CD14-positive monocyte (primary cell): ENCODE data around the gene NUDT13. TPM values are rescaled to one million over a fixed set of nuclear protein-coding genes. Genes with fewer than 3 reads are reported as not detected.
A peak's percentile ranks its signal among the peaks of the same experiment; 100 is the strongest.

Source experiments
- DNase-seq, 3 donors: peaks; one replicate each; pipeline ENCODE4 v3.0.0-alpha.2; 2011 to 2022
- H2AFZ ChIP-seq: 2 replicates; pipeline ENCODE4 v1.6.0; 2012; ENCODE audit warnings: mild to moderate bottlenecking, low read depth, low read length, inconsistent platforms; ENCODE audit not compliant: insufficient read depth, poor library complexity, severe bottlenecking
- H3K27ac ChIP-seq, 2 donors: 1 replicate in 1 of 2; 2 replicates in 1 of 2; pipeline ENCODE4 v1.5.1; 2012 to 2013; ENCODE audit warnings: low read length in 2 of 2, control low read depth in 1 of 2, inconsistent platforms in 1 of 2, low read depth in 1 of 2, mild to moderate bottlenecking in 1 of 2
- H3K27me3 ChIP-seq, 2 donors: one replicate each; pipeline versions ENCODE4 v1.6.0 to v1.6.1; 2011 to 2013; ENCODE audit warnings: low read length in 2 of 2; ENCODE audit not compliant: control insufficient read depth in 2 of 2, insufficient read depth in 2 of 2
- H3K36me3 ChIP-seq, 2 donors: replicated peaks in 1 of 2; 1 replicate in 1 of 2; 2 replicates in 1 of 2; pipeline versions ENCODE4 v1.5.1 to v1.6.1; 2012 to 2013; ENCODE audit warnings: low read length in 2 of 2, control low read depth in 1 of 2, inconsistent platforms in 1 of 2, mild to moderate bottlenecking in 1 of 2; ENCODE audit not compliant: insufficient read depth in 2 of 2, control insufficient read depth in 1 of 2
- H3K4me1 ChIP-seq, 2 donors: 1 replicate in 1 of 2; 2 replicates in 1 of 2; pipeline versions ENCODE4 v1.5.1 to v1.6.1; 2012 to 2013; ENCODE audit warnings: low read length in 2 of 2, control low read depth in 1 of 2, inconsistent platforms in 1 of 2, mild to moderate bottlenecking in 1 of 2, moderate library complexity in 1 of 2; ENCODE audit not compliant: insufficient read depth in 2 of 2, control insufficient read depth in 1 of 2
- H3K4me2 ChIP-seq: replicated peaks from 2 replicates; pipeline ENCODE3; 2012; ENCODE audit warnings: low read length, moderate library complexity, mild to moderate bottlenecking; ENCODE audit not compliant: poor library complexity, severe bottlenecking; ENCODE audit errors: extremely low read depth
- H3K4me3 ChIP-seq, 3 experiments: fragments of 200-600 bp in 1 of 3; sonication (generic) in 1 of 3; replicated peaks in 1 of 3; 1 replicate in 2 of 3; 2 replicates in 1 of 3; pipeline ENCODE4 v1.5.1; 2011 to 2013; ENCODE audit warnings: low read length in 3 of 3, mild to moderate bottlenecking in 3 of 3, control low read depth in 2 of 3, low read depth in 2 of 3, inconsistent platforms in 1 of 3, moderate library complexity in 1 of 3
- H3K79me2 ChIP-seq: 2 replicates; pipeline ENCODE4 v1.6.0; 2012; ENCODE audit warnings: mild to moderate bottlenecking, control low read depth, inconsistent platforms, low read length, moderate library complexity; ENCODE audit not compliant: insufficient read depth
- H3K9ac ChIP-seq: 2 replicates; pipeline ENCODE4 v1.6.0; 2017; ENCODE audit warnings: low read length, mild to moderate bottlenecking; ENCODE audit not compliant: insufficient read depth, poor library complexity, severe bottlenecking
- H3K9me3 ChIP-seq, 2 donors: replicated peaks in 1 of 2; 1 replicate in 1 of 2; 2 replicates in 1 of 2; pipeline versions ENCODE4 v1.5.1 to v1.6.1; 2012 to 2013; ENCODE audit warnings: low read length in 2 of 2, control low read depth in 1 of 2; ENCODE audit not compliant: control insufficient read depth in 1 of 2, insufficient read depth in 1 of 2
- H4K20me1 ChIP-seq: 2 replicates; pipeline ENCODE4 v1.6.0; 2012; ENCODE audit warnings: mild to moderate bottlenecking, low read length, control low read depth, moderate library complexity; ENCODE audit not compliant: insufficient read depth
- H3K27ac Mint-ChIP-seq, 7 donors: one replicate each; pipeline ENCODE4 v1.8.0; 2020; ENCODE audit warnings: mild to moderate bottlenecking in 7 of 7, mixed read lengths in 7 of 7, moderate library complexity in 6 of 7, inconsistent platforms in 2 of 7
- H3K27me3 Mint-ChIP-seq, 3 donors: one replicate each; pipeline ENCODE4 v1.8.0; 2021 to 2022; ENCODE audit warnings: low read depth in 3 of 3, mild to moderate bottlenecking in 3 of 3, mixed read lengths in 3 of 3, moderate library complexity in 3 of 3, inconsistent platforms in 1 of 3
- H3K36me3 Mint-ChIP-seq, 2 donors: one replicate each; pipeline ENCODE4 v1.8.0; 2020; ENCODE audit warnings: mixed read lengths in 2 of 2, inconsistent platforms in 1 of 2, mild to moderate bottlenecking in 1 of 2
- H3K4me1 Mint-ChIP-seq: one replicate; pipeline ENCODE4 v1.8.0; 2020; ENCODE audit warnings: mild to moderate bottlenecking, mixed read lengths
- H3K4me3 Mint-ChIP-seq, 2 donors: one replicate each; pipeline ENCODE4 v1.8.0; 2020; ENCODE audit warnings: mild to moderate bottlenecking in 2 of 2, mixed read lengths in 2 of 2, moderate library complexity in 1 of 2
- H3K9me3 Mint-ChIP-seq, 7 donors: one replicate each; pipeline ENCODE4 v1.8.0; 2020 to 2022; ENCODE audit warnings: mixed read lengths in 7 of 7, mild to moderate bottlenecking in 6 of 7, moderate library complexity in 6 of 7, inconsistent platforms in 2 of 7
- WGBS: methylation state at CpG from one replicate; pipeline ENCODE4 v1.1.5; 2013; ENCODE audit warnings: missing lambda C conversion rate; ENCODE audit not compliant: insufficient coverage; 5-methylcytosine and 5-hydroxymethylcytosine counted together
- intact Hi-C, 2 donors: fragments of 100-400 bp; cut with micrococcal nuclease; formaldehyde crosslinking; loops; one replicate each; pipeline versions ENCODE4 v1.15.0 to v1.15.1; 2023
- polyA plus RNA-seq, 3 donors: library from polyadenylated mRNA; depleted of rRNA in 1 of 3; unstranded in 2 of 3; stranded (reverse) in 1 of 3; fragments of 300-500 nt in 2 of 3; fragments of >200 nt in 1 of 3; fragmentation: Illumina TruSeq in 2 of 3; gene quantifications; 1 replicate in 2 of 3; 2 replicates in 1 of 3; pipeline ENCODE4 v1.2.3, GENCODE V29; 2012 to 2021
- TF ChIP-seq, protein P1 (sequence below): fragments of 200-600 bp; IDR thresholded peaks from one replicate; pipeline ENCODE4 v1.8.0; 2022; ENCODE audit warnings: antibody characterized with exemption, mild to moderate bottlenecking

Gene NUDT13
- polyA plus RNA-seq, 3 donors: 0.69 to 4.5 (median 1.0) TPM

DNA sequence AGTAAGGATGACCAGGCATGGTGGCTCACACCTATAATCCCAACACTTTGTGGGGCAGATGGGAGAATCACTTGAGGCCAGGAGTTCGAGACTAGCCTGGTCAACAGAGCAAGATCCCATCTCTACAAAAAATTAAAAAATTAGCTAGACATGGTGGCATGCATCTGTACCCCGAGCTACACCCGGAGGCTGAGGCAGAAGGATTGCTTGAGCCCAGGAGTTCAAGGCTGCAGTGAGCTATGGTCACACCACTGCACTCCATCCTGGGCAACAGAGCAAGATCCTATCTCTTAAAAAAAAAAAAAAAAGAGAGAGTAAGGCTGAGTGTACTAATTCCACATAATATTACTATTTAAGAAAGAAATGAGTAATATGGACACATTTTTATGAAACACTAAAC is 17.4 kb upstream of the NUDT13 start:
- Histone ChIP-seq H4K20me1 (peaks cover 55% of the 10 kb centered on the region), H3K4me3 (no peak overlapping the region), H2AFZ (no peak overlapping the region), H3K79me2 (peaks cover 74% of the 10 kb centered on the region), H3K27ac (no peak overlapping the region), H3K36me3 (peaks cover 0 to 4% of the 10 kb centered on the region in 2 donors), H3K27me3 (no peaks in the 10 kb centered on the region), H3K4me1 (peaks cover 16 to 26% of the 10 kb centered on the region in 2 donors), H3K9ac (no peak overlapping the region), H3K9me3 (no peaks in the 10 kb centered on the region), H3K4me2 (no peak overlapping the region)
- Mint-ChIP-seq H3K4me3 (no peak overlapping the region), H3K4me1 (peaks cover 30% of the 10 kb centered on the region), H3K36me3 (peaks cover 3 to 5% of the 10 kb centered on the region in 2 donors), H3K27me3 (no peaks in the 10 kb centered on the region), H3K27ac (no peak overlapping the region), H3K9me3 (no peaks in the 10 kb centered on the region)
- TF ChIP-seq, protein P1, sequence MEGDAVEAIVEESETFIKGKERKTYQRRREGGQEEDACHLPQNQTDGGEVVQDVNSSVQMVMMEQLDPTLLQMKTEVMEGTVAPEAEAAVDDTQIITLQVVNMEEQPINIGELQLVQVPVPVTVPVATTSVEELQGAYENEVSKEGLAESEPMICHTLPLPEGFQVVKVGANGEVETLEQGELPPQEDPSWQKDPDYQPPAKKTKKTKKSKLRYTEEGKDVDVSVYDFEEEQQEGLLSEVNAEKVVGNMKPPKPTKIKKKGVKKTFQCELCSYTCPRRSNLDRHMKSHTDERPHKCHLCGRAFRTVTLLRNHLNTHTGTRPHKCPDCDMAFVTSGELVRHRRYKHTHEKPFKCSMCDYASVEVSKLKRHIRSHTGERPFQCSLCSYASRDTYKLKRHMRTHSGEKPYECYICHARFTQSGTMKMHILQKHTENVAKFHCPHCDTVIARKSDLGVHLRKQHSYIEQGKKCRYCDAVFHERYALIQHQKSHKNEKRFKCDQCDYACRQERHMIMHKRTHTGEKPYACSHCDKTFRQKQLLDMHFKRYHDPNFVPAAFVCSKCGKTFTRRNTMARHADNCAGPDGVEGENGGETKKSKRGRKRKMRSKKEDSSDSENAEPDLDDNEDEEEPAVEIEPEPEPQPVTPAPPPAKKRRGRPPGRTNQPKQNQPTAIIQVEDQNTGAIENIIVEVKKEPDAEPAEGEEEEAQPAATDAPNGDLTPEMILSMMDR: no peak
- 100% methylated on average over 2 of the region's 3 CpGs for WGBS
- intact Hi-C loops: loop anchor here in 1 of 2 donors (10.0 kb wide), 1 partner anchor 52 kb away; no protein-coding TSS in a partner anchor
- no peak for DNase-seq

DNA sequence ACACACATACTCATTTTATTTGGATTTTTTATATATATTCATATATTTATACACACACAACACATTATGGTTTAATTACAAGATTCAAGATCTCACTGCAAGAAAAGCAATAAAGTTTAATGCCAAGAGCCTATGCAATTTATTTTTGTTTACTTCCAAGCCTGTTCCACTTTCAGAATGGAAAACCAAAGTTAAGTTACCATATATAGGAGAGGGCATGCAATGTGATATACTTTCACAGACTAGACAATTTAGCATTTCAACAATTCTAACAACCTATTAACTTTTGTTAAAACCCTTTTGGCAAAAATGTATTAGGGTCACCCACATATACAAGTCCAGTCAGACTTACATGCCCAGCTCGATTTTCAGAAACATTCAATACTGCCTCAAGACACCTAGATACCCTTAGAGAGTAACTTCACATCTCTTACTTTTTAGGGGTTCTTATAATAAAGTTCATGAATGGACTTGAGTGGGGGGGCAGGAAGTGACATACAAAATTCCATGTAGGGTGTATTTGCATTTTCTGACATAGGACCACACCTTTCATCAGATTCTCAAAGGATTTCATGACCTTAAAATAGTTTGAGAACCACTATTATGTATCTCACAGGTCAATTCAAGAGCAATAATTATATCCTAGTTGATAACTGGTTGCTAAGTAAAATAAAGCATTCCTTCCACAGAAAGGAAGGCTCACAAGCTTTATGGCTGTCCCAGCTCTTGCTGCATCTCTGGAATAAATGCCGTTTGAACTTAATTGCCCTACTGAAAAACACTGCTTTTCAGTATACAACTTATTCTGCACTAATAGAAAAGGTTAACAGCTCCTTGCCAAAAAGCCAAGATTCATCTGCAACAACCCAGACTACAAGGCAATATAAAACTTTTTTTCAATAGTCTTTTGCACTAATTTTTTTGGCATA is 16.1 kb upstream of the NUDT13 start:
- peaks cover 16 to 26% of the 10 kb centered on the region in 2 donors for H3K4me1 ChIP-seq
- Mint-ChIP-seq H3K36me3 (peaks cover 3 to 5% of the 10 kb centered on the region in 2 donors), H3K9me3 (no peaks in the 10 kb centered on the region), H3K4me3 (no peak overlapping the region), H3K4me1 (peaks cover 30% of the 10 kb centered on the region), H3K27me3 (no peaks in the 10 kb centered on the region), H3K27ac (peak overlapping the region in 1 of 7 donors; percentile 97)
- H4K20me1 ChIP-seq: peaks cover 43% of the 10 kb centered on the region
- H3K4me3 ChIP-seq: peak overlapping the region in 1 of 3 experiments; percentile 98
- DNase-seq: no peak
- H3K27ac ChIP-seq: no peak overlapping the region
- peaks cover 63% of the 10 kb centered on the region for H3K79me2 ChIP-seq
- intact Hi-C loops: loop anchor here in 1 of 2 donors (10.0 kb wide), 1 partner anchor 51 kb away; no protein-coding TSS in a partner anchor
- 100% methylated on average over 1 of the region's 2 CpGs for WGBS
- no peak overlapping the region for H2AFZ ChIP-seq
- TF ChIP-seq, protein P1: no peak
- H3K36me3 ChIP-seq: peaks cover 0 to under 1% of the 10 kb centered on the region in 2 donors
- no peak overlapping the region for H3K9ac ChIP-seq
- peak overlapping the region; percentile 95 for H3K4me2 ChIP-seq
- no peaks in the 10 kb centered on the region for H3K27me3 ChIP-seq
- no peaks in the 10 kb centered on the region for H3K9me3 ChIP-seq
